Kidney (tissue), 14 donors: ENCODE data around the gene C15orf61. TPM values are rescaled to one million over a fixed set of nuclear protein-coding genes. Genes with fewer than 3 reads are reported as not detected.

Source experiments
- DNase-seq, 5 donors: peaks; one replicate each; pipeline ENCODE4 v3.0.0-alpha.2; 2013 to 2020
- FAIRE-seq: peaks from 2 replicates; lab custom pipeline; 2012; peaks lifted over from hg19 to GRCh38; lab: Jason Lieb, UNC
- H3K27ac ChIP-seq, 2 donors: one replicate each; pipeline ENCODE4 v1.7.0; 2013; ENCODE audit warnings: low read depth in 2 of 2, low read length in 2 of 2, inconsistent platforms in 1 of 2
- H3K27me3 ChIP-seq: one replicate; pipeline ENCODE4 v1.7.1; 2013; ENCODE audit warnings: low read length, inconsistent platforms; ENCODE audit not compliant: control insufficient read depth, insufficient read depth
- H3K36me3 ChIP-seq, 3 donors: one replicate each; pipeline versions ENCODE4 v1.7.0 to v1.7.1; 2013; ENCODE audit warnings: low read length in 3 of 3, control low read depth in 1 of 3, inconsistent platforms in 1 of 3; ENCODE audit not compliant: insufficient read depth in 3 of 3, control insufficient read depth in 2 of 3
- H3K4me1 ChIP-seq, 3 donors: one replicate each; pipeline versions ENCODE4 v1.7.0 to v1.7.1; 2013; ENCODE audit warnings: low read length in 3 of 3, inconsistent platforms in 1 of 3, low read depth in 1 of 3; ENCODE audit not compliant: control insufficient read depth in 2 of 3, insufficient read depth in 2 of 3
- H3K4me3 ChIP-seq, 3 donors: one replicate each; pipeline versions ENCODE4 v1.7.0 to v1.8.1; 2013; ENCODE audit warnings: low read length in 3 of 3, control low read depth in 1 of 3, inconsistent platforms in 1 of 3
- H3K9ac ChIP-seq, 3 donors: one replicate each; pipeline versions ENCODE4 v1.7.0 to v1.7.1; 2013; ENCODE audit warnings: low read length in 3 of 3, control low read depth in 1 of 3, inconsistent platforms in 1 of 3
- H3K9me3 ChIP-seq, 3 donors: one replicate each; pipeline versions ENCODE4 v1.7.0 to v1.7.1; 2013; ENCODE audit warnings: low read length in 3 of 3, control low read depth in 1 of 3, inconsistent platforms in 1 of 3; ENCODE audit not compliant: control insufficient read depth in 2 of 3, insufficient read depth in 1 of 3
- CTCF ChIP-seq: IDR thresholded peaks from 3 replicates; pipeline ENCODE4 v1.5.1; 2012; ENCODE audit warnings: mild to moderate bottlenecking, moderate library complexity, borderline replicate concordance; ENCODE audit not compliant: insufficient read depth; ENCODE audit errors: extremely low read depth
- intact Hi-C: fragments of 100-400 bp; cut with DNase I; formaldehyde crosslinking; loops from one replicate; pipeline ENCODE4 v1.11.1; 2022
- polyA plus RNA-seq: library from polyadenylated mRNA; stranded (reverse); fragments of 350-450 nt; fragmentation: Illumina TruSeq; extraction: RNeasy Lipid Tissue Mini Kit (QIAGEN cat#74804); gene quantifications from one replicate; pipeline ENCODE4 v1.2.3, GENCODE V29; 2014; ENCODE audit warnings: low read depth, low replicate concordance; ENCODE audit not compliant: insufficient read depth
- total RNA-seq: library from RNA; stranded (reverse); fragmentation: NEBNext Ultra II Directional; extraction: Animal tissue kit (Norgen Biotek cat#: 25700); gene quantifications from one replicate; pipeline ENCODE4 v1.2.1, GENCODE V29; 2021
- donor health status: control.
- donor health status: control.
- donor health status: control.
- donor health status: control.
- donor health status: control.
- donor health status: DM: yes; HTN: yes; CAD: no.
- donor health status: Normal renal cell carcinoma (clear cell type).

The C15orf61 gene
- total and polyA plus RNA-seq, 2 donors from 2014 or later = 5.5 to 8.7 TPM

- DNase-seq (no peak), FAIRE-seq (no peak)
- H3K4me1 ChIP-seq = no peaks in the 10 kb centered on the region
- intact Hi-C loops = no loop called here
- no peaks in the 10 kb centered on the region for H3K9me3 ChIP-seq
- no peak overlapping the region for H3K4me3 ChIP-seq
- no peak overlapping the region for H3K27ac ChIP-seq
- no peaks in the 10 kb centered on the region for H3K27me3 ChIP-seq
- no peaks in the 10 kb centered on the region for H3K36me3 ChIP-seq
- TF ChIP-seq CTCF = no peak
- H3K9ac ChIP-seq = no peak overlapping the region
Observed at GRCh38 chr15:67559576-67559975, 38.6 kb downstream of the C15orf61 start.

GRCh38 chr15:67560320-67560719 lies 39.4 kb downstream of the C15orf61 start:
- Histone ChIP-seq H3K27me3 (no peaks in the 10 kb centered on the region), H3K9me3 (no peaks in the 10 kb centered on the region), H3K36me3 (no peaks in the 10 kb centered on the region), H3K9ac (no peak overlapping the region), H3K27ac (no peak overlapping the region), H3K4me3 (no peak overlapping the region), H3K4me1 (no peaks in the 10 kb centered on the region)
- FAIRE-seq (no peak), DNase-seq (no peak)
- TF ChIP-seq CTCF = no peak
- intact Hi-C loops = no loop called here

- no peak overlapping the region for H3K27ac ChIP-seq
- H3K4me1 ChIP-seq = no peaks in the 10 kb centered on the region
- H3K36me3 ChIP-seq = no peaks in the 10 kb centered on the region
- H3K9me3 ChIP-seq = no peaks in the 10 kb centered on the region
- DNase-seq (no peak), FAIRE-seq (no peak)
- intact Hi-C loops = no loop called here
- H3K27me3 ChIP-seq = no peaks in the 10 kb centered on the region
- H3K9ac ChIP-seq = no peak overlapping the region
- H3K4me3 ChIP-seq = no peak overlapping the region
- TF ChIP-seq CTCF = no peak
Observed at GRCh38 chr15:67563092-67563491, 42.2 kb downstream of the C15orf61 start.
